Endothelial cell of umbilical vein (primary cell): ENCODE data around the gene NDUFS4. TPM values are rescaled to one million over a fixed set of nuclear protein-coding genes. Genes with fewer than 3 reads are reported as not detected.

Experiments used
- BruUV-seq: library from RNA; stranded (reverse); fragments of 400-500 nt; replicated peaks from 2 replicates; lab custom pipeline; 2021; lab: Mats Ljungman, UMichigan
- CTCF ChIA-PET: fragments of 300-600, 350-600 bp; sonication (Branson Sonifier 250); formaldehyde crosslinking; loops from one replicate; lab custom pipeline; 2021; ENCODE audit warnings: antibody characterized with exemption, inconsistent platforms; lab: Charles Lee
- POLR2A ChIA-PET: fragments of 300-600, 350-600 bp; sonication (Branson Sonifier 250); formaldehyde crosslinking; loops from one replicate; lab custom pipeline; 2021; ENCODE audit warnings: antibody characterized with exemption, inconsistent platforms; lab: Charles Lee
- DNase-seq: peaks from one replicate; pipeline ENCODE4 v3.0.0-alpha.2; 2011; ENCODE audit warnings: low read depth, low spot score
- FAIRE-seq: peaks from 2 replicates; lab custom pipeline; 2011; peaks lifted over from hg19 to GRCh38; lab: Jason Lieb, UNC
- H2AFZ ChIP-seq: 2 replicates; pipeline ENCODE4 v1.6.0; 2012; ENCODE audit warnings: low read depth, low read length, control low read depth, inconsistent platforms
- H3K27ac ChIP-seq: 2 replicates; pipeline ENCODE4 v1.5.1; 2011; ENCODE audit warnings: low read depth, mild to moderate bottlenecking, control low read depth, low read length, moderate library complexity; ENCODE audit not compliant: insufficient read depth
- H3K27me3 ChIP-seq, 2 experiments: 2 replicates each; pipeline versions ENCODE4 v1.6.0 to v1.6.1; 2011; ENCODE audit warnings: low read length in 2 of 2, mixed read lengths in 1 of 2; ENCODE audit not compliant: control insufficient read depth in 2 of 2, insufficient read depth in 2 of 2
- H3K36me3 ChIP-seq, 2 experiments: 2 replicates in 1 of 2; 3 replicates in 1 of 2; pipeline ENCODE4 v1.5.1; 2011; ENCODE audit warnings: low read length in 2 of 2, mild to moderate bottlenecking in 1 of 2, moderate library complexity in 1 of 2; ENCODE audit not compliant: control insufficient read depth in 2 of 2, insufficient read depth in 2 of 2; ENCODE audit errors: extremely low read depth in 1 of 2
- H3K4me1 ChIP-seq: 3 replicates; pipeline ENCODE4 v1.5.1; 2011; ENCODE audit warnings: mild to moderate bottlenecking, low read length; ENCODE audit not compliant: control insufficient read depth, insufficient read depth; ENCODE audit errors: extremely low read depth
- H3K4me2 ChIP-seq: 2 replicates; pipeline ENCODE4 v1.6.1; 2011; ENCODE audit warnings: low read length, control low read depth, mixed read lengths; ENCODE audit not compliant: insufficient read depth
- H3K4me3 ChIP-seq, 3 experiments: fragments of 200-600 bp in 1 of 3; sonication (generic), shearing (Covaris generic) in 1 of 3; replicated peaks in 1 of 3; 2 replicates each; pipeline ENCODE4 v1.5.1; 2011 to 2016; ENCODE audit warnings: control low read depth in 3 of 3, low read length in 3 of 3, mild to moderate bottlenecking in 2 of 3, inconsistent platforms in 1 of 3, low read depth in 1 of 3, moderate library complexity in 1 of 3; ENCODE audit not compliant: insufficient read depth in 1 of 3
- H3K79me2 ChIP-seq: 2 replicates; pipeline ENCODE4 v1.6.0; 2012; ENCODE audit warnings: low read length, inconsistent platforms; ENCODE audit not compliant: control insufficient read depth, insufficient read depth
- H3K9ac ChIP-seq: replicated peaks from 2 replicates; pipeline ENCODE3; 2011; ENCODE audit warnings: low read length, control low read depth; ENCODE audit not compliant: insufficient read depth; ENCODE audit errors: extremely low read depth
- H3K9me1 ChIP-seq: replicated peaks from 3 replicates; pipeline ENCODE4 v1.6.0; 2011; ENCODE audit warnings: mild to moderate bottlenecking, low read length; ENCODE audit not compliant: control insufficient read depth, insufficient read depth; ENCODE audit errors: extremely low read depth
- H3K9me3 ChIP-seq: replicated peaks from 2 replicates; pipeline ENCODE4 v1.5.1; 2012; ENCODE audit warnings: low read length, inconsistent platforms; ENCODE audit not compliant: control insufficient read depth, insufficient read depth
- H4K20me1 ChIP-seq: replicated peaks from 2 replicates; pipeline ENCODE3; 2011; ENCODE audit warnings: mild to moderate bottlenecking, low read length; ENCODE audit not compliant: control insufficient read depth, insufficient read depth; ENCODE audit errors: extremely low read depth
- EZH2 ChIP-seq: IDR thresholded peaks from 2 replicates; pipeline ENCODE4 v1.6.1; 2012; ENCODE audit warnings: borderline replicate concordance, low read depth, mild to moderate bottlenecking, moderate library complexity, low read length, inconsistent platforms; ENCODE audit not compliant: severe bottlenecking
- FOS ChIP-seq: IDR thresholded peaks from 2 replicates; pipeline ENCODE4 v1.6.1; 2011; ENCODE audit warnings: mild to moderate bottlenecking, low read length, moderate library complexity, borderline replicate concordance; ENCODE audit not compliant: insufficient read depth
- GATA2 ChIP-seq: IDR thresholded peaks from 2 replicates; pipeline ENCODE4 v1.7.0; 2011; ENCODE audit warnings: low read depth, mild to moderate bottlenecking, moderate library complexity, mixed read lengths, low read length; ENCODE audit not compliant: insufficient read length, insufficient read depth
- JUN ChIP-seq: IDR thresholded peaks from 2 replicates; pipeline ENCODE4 v1.6.1; 2011; ENCODE audit warnings: borderline replicate concordance, low read depth; ENCODE audit not compliant: insufficient read length, insufficient read depth
- MYC ChIP-seq: IDR thresholded peaks from one replicate; pipeline ENCODE4 v1.6.1; 2011; ENCODE audit warnings: mild to moderate bottlenecking, low read depth, low read length
- POLR2A ChIP-seq: IDR thresholded peaks from 2 replicates; pipeline ENCODE4 v1.6.1; 2012; ENCODE audit warnings: low read depth, mild to moderate bottlenecking, control low read depth, low read length
- dilution Hi-C: fragments of 300-500 bp; cut with MboI; formaldehyde crosslinking; loops from one replicate; pipeline ENCODE4 v1.15.0; 2019; ENCODE audit warnings: low sequenced_read_pairs; ENCODE audit not compliant: extremely low pct_ligation_motif_present
- intact Hi-C: fragments of 100-400 bp; cut with micrococcal nuclease; formaldehyde crosslinking; loops from one replicate; pipeline ENCODE4 v1.10.0; 2022
- polyA plus RNA-seq, 4 experiments: library from polyadenylated mRNA; depleted of rRNA in 3 of 4; stranded (reverse) in 3 of 4; unstranded in 1 of 4; fragments of >200 nt; gene quantifications; 2 replicates each; pipeline versions ENCODE4 v1.2.1 to v1.2.3, GENCODE V29; 2011 to 2012; ENCODE audit warnings: missing spikeins in 1 of 4
- total RNA-seq: library from RNA; stranded (reverse); gene quantifications from 2 replicates; pipeline ENCODE4 v1.2.3, GENCODE V29; 2021
- TF ChIP-seq, protein P1 (sequence below), 2 donors: IDR thresholded peaks; 1 replicate in 1 of 2; 2 replicates in 1 of 2; pipeline ENCODE4 v1.5.1; 2011; ENCODE audit warnings: low read length in 2 of 2, mild to moderate bottlenecking in 2 of 2, moderate library complexity in 2 of 2, control low read depth in 1 of 2, inconsistent platforms in 1 of 2, low read depth in 1 of 2; ENCODE audit not compliant: insufficient read depth in 1 of 2; ENCODE audit errors: extremely low read depth in 1 of 2
- TF ChIP-seq, protein P2 (sequence below): IDR thresholded peaks from 2 replicates; pipeline ENCODE4 v1.6.1; 2011; ENCODE audit not compliant: insufficient read depth, insufficient read length

Gene NDUFS4
- total and polyA plus RNA-seq, 2 donors (not counting 3 experiments of a cell fraction or from before 2014, with no cell fraction given): 70.4 to 76.2 TPM

DNA sequence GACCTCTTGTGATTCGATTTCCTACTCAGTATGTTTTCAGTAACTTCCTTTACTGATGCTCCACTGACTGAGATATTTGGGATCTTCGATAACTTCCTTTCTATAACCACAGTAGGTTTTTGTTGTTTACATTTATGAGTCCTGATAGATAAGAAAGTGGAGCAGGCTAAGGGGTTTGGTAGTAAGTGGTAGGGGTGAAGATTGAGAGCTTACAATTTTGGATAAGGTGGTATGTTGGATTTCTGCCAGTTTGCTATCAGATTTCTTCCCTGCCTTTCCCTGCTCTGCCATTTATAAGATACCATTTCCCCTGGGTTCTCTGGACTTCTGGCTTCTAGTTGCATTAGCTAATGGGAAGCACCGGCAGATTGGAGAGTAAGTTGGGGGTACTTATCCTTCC is 7.9 kb upstream of the NDUFS4 start:
- intact Hi-C loops: no loop called here
- Histone ChIP-seq H3K27me3 (peaks cover 3 to 35% of the 10 kb centered on the region in 2 experiments), H3K9me3 (no peaks in the 10 kb centered on the region), H3K27ac (no peak overlapping the region), H3K9me1 (no peaks in the 10 kb centered on the region), H3K79me2 (no peaks in the 10 kb centered on the region), H3K9ac (no peak overlapping the region), H3K4me2 (no peak overlapping the region), H4K20me1 (no peaks in the 10 kb centered on the region), H3K4me1 (no peaks in the 10 kb centered on the region), H3K4me3 (no peak overlapping the region), H2AFZ (no peak overlapping the region), H3K36me3 (no peaks in the 10 kb centered on the region)
- dilution Hi-C loops: no loop called here
- no TSS peak for BruUV-seq
- DNase-seq: no peak
- POLR2A ChIA-PET: no interaction called here
- no peak for FAIRE-seq
- CTCF ChIA-PET: no interaction called here
- no peak for TF ChIP-seq MYC
- no peak for TF ChIP-seq POLR2A
- no peak for TF ChIP-seq EZH2
- no peak for TF ChIP-seq GATA2
- TF ChIP-seq JUN: no peak
- TF ChIP-seq FOS: no peak
- TF ChIP-seq, protein P1, sequence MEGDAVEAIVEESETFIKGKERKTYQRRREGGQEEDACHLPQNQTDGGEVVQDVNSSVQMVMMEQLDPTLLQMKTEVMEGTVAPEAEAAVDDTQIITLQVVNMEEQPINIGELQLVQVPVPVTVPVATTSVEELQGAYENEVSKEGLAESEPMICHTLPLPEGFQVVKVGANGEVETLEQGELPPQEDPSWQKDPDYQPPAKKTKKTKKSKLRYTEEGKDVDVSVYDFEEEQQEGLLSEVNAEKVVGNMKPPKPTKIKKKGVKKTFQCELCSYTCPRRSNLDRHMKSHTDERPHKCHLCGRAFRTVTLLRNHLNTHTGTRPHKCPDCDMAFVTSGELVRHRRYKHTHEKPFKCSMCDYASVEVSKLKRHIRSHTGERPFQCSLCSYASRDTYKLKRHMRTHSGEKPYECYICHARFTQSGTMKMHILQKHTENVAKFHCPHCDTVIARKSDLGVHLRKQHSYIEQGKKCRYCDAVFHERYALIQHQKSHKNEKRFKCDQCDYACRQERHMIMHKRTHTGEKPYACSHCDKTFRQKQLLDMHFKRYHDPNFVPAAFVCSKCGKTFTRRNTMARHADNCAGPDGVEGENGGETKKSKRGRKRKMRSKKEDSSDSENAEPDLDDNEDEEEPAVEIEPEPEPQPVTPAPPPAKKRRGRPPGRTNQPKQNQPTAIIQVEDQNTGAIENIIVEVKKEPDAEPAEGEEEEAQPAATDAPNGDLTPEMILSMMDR (IDR thresholded peaks at IDR 0.05; ENCODE audit: extremely low read depth in 1 of 2, insufficient read depth in 1 of 2, low read depth in 1 of 2, low read length in 2 of 2): no peak
- TF ChIP-seq, protein P2, sequence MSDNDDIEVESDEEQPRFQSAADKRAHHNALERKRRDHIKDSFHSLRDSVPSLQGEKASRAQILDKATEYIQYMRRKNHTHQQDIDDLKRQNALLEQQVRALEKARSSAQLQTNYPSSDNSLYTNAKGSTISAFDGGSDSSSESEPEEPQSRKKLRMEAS: no peak
